ENCODE data around the gene PRLHR.

Gene PRLHR

DNA sequence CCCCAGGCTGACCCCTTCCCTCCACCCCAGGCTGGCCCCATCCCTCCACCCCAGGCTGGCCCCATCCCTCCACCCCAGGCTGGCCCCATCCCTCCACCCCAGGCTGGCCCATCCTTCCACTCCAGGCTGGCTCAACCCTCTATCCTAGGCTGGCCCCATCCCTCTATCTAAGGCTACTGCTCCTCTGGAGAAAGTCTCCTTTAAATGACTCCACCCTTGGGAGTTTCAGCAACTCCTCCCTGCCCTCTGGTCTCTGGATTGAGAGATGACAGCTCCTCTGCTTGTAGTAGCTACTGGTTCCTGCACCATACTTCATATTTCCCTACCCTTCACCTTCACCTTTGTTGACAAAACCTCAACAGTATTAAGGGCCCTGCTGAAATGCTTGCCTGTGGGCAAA is 8.5 kb downstream of the PRLHR start:
- DNase-seq = no peak

DNA sequence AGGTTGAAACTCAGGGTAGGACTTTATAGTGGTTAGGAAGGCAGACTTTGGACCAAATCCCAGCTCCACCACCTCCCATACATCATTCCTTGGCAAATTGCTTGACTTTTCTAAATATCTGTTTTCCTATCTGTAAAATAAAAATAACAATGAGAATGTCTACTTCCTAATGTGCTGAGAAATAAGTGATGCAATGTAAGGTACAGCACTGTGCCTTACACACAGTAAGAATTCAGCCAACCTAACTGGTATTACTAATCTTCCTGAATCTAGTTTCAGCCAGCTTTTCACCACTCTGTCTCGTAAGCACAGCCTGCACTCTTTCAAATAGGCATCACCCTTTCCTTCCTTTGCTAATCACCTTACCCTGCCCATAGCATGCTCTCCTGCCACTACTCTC is 9.7 kb downstream of the PRLHR start:
- DNase-seq = no peak

DNA sequence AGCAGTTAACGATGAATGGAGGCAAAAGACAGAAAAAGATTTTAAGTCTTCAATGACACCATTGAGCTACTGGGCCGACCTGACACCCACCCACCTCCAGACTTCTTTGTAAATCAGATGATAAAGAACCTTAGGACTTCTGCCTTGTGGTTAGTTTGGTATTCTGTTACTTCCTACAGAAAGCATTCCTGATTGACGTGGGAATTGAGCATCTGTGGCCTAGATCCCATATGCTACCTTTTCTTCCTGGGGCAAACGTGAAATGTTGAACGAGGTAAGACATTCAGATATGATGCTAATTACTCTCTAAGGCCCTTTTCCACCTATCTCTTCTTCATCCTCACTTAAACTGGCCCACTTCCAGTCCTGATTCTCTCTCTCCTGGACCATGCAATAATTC is 10.2 kb downstream of the PRLHR start:
- no peak for DNase-seq

DNA sequence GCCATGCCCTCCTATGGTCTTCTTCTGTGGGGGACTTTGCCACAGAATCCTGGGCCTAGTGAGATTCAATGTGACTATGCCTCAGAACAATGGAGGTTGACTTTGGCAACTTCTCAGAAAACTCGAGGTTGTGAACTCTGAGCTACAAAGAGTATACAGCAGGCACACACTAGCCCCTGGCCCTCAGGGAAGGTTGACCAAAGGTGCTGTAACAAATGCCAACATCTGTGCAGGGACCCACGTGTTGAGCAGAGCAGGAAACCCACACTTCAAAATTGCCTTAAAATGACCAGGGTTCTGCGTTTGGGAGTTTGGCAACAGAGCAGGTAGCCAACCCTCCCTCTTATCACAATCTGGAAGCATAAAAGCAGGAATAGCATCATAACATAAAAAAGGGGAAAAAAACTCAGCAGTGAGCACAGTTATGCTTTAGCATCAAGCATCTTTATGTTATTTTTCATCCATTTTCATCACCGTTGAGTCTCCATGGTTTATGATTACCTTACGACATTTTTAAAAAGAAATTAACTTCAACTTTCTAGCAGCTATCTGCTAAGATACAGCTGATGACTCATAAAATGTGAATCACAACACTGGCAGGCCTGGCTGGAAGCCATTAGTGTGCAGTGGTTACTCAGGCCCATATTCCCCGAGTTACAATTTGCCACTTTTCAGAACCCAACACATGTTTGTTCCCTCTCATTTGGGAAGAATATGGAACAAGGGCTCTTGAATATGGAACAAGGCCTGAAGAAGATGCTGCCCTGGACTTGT is 11.1 kb downstream of the PRLHR start:
- no peak for DNase-seq

- DNase-seq = no peak
Measured at GRCh38 chr10:118583611-118584010, 11.8 kb downstream of the PRLHR start.

GRCh38 chr10:118582511-118582910 is 12.9 kb downstream of the PRLHR start:
- DNase-seq = no peak

DNA sequence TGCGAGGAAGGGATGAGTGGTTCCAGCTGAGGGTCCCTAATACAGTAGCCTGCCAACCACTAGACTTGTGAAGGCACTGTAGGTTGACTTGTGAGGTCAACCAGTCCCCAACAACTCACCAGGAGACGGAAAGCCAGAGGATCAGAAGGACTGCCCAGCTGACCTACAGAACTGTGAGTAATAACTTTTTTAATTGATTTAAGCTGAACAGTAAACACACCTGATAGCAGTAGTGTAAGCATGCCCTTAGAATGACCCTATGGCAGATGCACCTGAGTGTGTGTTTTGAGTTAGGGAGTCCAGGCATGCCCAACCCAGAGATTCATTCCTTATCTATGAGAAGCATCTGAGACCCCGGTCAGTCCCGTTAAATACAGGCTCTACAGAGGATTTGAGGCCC is 14.1 kb downstream of the PRLHR start:
- no peak for DNase-seq

GRCh38 chr10:118580702-118581101 is 14.7 kb downstream of the PRLHR start:
- no peak for DNase-seq

- DNase-seq = no peak
Measured at GRCh38 chr10:118573512-118573911, 21.9 kb downstream of the PRLHR start.

DNA sequence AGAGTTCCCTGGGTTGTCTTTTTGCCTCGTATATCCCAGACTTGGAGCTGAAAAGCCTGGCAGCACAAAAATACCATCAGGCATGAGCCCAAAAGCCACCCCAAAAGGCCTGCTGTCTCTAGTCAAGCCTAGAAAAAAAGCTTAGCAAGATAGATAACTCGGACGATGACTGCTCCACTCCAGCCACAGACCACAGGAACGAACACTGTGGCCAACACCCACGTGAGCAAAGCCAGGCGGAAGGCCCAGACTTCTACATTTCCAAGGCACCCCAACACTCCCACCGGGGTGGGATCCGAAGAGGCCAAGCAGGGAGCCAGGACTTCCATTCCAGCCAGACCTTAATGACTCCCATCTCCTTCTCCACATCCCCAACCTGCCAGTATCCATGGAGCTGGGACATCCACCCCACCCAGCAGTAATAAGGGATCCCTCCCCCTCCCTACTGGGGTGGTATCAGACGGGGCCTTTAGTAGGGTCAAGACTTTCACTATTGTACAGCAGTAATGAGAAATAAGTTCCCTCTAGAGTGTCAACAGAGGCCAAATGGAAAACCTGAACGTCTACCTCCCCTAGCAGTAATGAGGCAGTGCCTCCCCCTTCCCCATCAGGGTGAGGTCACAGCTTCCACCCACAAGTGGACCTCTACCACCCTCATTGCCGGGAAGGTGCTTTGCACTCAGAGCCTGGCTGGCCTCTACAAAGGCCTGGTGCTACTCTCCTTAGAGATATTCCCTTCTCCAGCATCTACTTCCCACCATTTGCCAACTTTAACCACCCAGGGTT is 23.0 kb downstream of the PRLHR start:
- DNase-seq = no peak

DNA sequence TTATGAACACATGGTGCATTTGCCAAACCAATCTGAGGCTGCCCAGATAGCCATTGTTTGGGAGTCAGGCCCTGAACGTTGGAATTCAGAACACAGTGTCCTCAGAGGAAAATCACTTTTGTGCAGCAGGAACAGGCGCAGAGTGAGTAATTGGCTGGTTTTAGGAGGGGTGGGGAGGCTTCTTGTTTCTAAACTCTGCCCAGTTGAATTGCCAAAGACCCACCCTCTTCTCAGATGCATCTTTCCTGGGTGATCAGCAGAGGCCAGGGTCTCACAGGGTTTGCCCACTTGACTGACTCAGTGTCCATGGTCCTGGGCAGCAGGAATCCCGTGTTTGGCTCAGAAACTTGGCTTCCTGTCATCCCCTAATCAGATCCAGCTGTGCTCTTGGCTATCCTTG is 24.3 kb downstream of the PRLHR start:
- DNase-seq = no peak

DNA sequence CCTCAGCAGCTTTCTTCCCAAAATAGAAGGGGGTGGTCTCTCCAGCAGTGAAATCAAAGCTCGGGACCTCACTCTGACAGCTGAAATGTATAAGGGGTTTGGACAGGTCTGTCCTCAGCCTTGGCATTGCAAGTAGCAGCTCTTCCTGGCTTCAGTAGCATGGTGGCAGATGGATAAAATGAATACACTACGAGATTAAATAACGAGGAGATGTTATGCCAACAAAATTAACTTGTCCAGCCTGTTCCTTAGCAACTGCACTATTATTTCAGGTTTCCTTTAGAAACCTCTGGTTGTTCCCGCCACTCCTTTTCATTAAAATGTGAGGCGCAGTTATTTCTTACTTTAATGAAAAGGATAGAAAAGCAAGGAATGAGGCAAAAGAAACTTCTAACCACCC is 24.9 kb downstream of the PRLHR start:
- DNase-seq = no peak

DNA sequence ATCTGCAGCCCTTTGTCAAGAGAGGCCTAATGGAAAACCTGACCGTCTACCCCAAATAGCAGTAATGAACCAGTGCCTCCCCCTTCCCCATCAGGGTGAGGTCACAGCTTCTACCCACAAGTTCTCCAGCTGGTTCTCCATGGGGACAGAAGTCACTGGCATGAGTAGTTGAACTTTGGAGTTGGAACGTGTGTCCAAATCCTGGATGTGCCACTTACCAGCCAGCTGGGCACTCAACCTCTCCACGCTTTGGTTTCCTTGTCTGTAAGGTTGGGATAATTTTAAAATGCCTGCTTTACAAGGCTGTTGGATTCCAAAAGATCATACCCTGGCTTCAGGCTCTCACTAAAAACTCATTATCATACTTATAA is 25.6 kb downstream of the PRLHR start:
- DNase-seq = no peak

- DNase-seq = no peak
Measured at GRCh38 chr10:118569241-118569881, 26.1 kb downstream of the PRLHR start.

- peak; percentile 75 for DNase-seq
Measured at GRCh38 chr10:118568327-118568848, 27.1 kb downstream of the PRLHR start.

DNA sequence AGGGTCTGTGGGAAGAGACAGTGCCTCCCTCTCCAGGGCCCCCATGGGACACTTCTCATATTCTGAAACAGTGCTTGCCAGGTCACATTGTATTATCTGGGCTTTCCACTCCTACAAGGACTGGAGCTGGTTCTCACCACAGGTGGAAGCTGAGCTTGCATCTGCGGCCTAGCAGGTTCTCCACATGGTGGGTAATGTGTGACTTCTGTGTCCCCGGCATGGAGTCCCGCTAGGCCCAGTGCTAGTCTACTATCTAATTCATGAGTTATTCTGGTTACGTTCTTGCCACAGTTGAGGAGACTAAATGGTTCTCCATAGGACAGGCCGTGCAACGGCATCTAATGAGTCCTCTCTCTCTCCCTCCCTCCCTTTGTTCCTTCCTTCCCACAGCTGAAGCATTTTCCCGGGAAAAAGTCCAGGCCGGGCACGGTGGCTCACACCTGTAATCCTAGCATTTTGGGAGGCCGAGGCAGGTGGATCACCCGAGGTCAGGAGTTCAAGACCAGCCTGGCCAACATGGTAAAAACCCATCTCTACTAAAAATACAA is 27.7 kb downstream of the PRLHR start:
- DNase-seq = no peak

- DNase-seq = no peak
Measured at GRCh38 chr10:118566911-118567310, 28.5 kb downstream of the PRLHR start.

- DNase-seq = no peak
Measured at GRCh38 chr10:118565301-118566075, 30.0 kb downstream of the PRLHR start.

DNA sequence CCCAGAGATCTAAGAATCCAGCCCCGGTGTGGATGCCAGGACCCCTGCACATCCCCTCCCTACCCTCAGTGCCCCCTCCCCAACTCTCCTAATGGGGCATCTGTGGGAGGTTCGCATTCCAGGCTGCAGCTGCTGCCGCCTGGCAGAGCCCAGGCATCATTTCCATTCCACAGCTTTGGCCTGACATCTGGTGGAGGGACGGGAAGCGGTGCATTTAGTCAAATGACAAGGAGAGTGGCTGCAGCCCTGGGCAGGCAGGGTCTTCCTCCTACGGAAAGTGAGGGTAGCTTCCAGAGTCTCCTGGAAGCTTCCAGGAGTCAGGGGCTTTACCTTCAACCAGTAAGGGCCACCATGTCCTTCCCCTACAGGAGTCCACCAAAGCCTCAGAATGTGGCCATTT is 30.8 kb downstream of the PRLHR start:
- DNase-seq = no peak

DNA sequence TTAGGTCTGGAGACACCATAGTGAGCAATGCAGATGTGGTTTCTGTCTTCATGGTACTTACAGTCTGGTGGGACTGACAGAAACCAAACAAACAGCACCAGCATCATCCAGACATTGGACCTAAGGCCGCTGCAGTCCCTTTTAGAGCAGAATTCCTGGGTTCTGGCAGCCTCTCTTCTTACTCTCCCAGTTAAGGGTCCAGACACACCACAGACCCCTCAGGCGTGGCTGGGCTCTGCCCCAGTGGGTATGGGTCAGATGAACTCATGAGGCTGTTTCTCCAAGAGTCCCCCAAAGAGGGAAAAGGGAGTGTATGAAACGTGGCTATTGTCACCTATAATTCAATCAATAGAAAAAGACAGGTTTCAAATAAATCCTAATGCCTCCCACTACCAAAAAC is 31.3 kb downstream of the PRLHR start:
- no peak for DNase-seq

DNA sequence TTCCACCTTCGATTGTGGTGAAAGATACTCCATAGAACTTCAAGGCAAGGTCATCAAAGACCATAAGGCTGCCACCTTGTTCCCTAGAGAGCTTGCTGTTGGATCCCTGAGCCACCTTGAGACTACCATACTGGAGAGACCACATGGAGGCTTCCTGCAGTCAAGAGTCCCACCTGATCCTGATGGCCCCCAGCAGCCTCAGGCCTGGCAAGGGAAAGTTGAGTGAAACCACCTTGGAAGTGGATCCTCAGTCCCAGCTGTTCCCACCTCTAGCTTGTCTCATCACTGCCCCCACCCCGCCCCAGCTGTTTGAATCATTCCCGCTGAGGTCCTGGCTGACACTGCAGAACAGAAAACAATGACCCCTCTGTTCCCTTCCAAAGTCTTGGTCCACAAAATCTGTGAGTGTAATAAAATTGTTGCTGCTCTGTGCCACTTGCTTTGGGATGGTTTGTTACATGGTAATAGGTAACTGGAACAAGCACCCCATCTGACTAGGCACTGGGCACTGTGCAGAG is 32.0 kb downstream of the PRLHR start:
- DNase-seq = no peak

GRCh38 chr10:118562851-118563250 is 32.6 kb downstream of the PRLHR start:
- no peak for DNase-seq

Data from CD4-positive, alpha-beta T cell treated with Interleukin-21 for 1 hour (primary cell).